Stimulated activated CD4-positive, alpha-beta T cell treated with anti-CD3 and anti-CD28 coated beads, TNF-alpha, amount 100 ng/mL, for 24 hours (primary cell): ENCODE measurements around the gene HACD1.
"Not testable (repeated sequence)": the region's sequence is repeated elsewhere in the genome, so short reads cannot be mapped to it uniquely, and the experiment has no call there.

Experiments
- DNase-seq, 3 experiments: peaks; one replicate each; pipeline ENCODE4 v3.0.0-alpha.2; 2020; ENCODE audit warnings: low read depth in 3 of 3

HACD1 gene

DNA sequence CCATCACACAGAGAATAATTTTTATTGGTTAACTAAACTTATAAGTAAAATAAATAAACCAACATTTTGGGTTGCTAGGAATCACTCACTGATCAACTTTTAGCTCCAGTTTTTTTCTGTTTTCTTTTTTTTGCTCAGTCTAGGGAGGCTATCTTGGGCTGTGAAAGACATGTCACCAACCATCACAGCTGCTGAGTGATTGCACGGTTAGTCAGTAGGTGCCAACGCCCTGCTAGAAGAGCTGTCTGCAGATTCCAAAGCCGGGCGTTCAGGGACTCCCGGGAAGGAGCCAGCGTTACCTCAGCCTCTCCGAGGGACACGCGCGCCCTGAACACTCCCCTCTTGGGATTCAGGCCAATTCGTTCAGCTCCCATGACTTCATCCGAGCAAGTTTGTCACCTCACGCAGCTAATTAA is 26.2 kb upstream of the HACD1 start:
- DNase-seq, result peak in 2 of 3 experiments; percentile 13

- no peak for DNase-seq
Measured at GRCh38 chr10:17640331-17640816, 23.2 kb upstream of the HACD1 start.

DNA sequence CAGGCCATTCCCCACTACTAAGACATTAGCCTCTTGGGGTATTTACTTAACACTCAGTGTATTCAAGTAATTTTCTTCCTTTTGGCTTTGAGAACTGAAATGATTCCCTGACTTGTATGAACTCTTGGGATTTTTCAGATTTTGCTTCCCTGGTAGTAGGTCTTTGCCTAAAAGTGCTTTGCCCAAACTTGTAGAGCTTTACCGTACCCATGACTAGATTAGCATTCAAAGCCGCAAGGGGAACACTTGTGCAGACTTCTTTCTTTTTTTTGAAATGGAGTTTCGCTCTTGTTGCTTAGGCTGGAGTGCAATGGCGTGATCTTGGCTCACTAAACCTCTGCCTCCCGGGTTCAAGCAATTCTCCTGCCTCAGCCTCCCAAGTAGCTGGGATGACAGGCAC is 20.7 kb upstream of the HACD1 start:
- no peak for DNase-seq

DNA sequence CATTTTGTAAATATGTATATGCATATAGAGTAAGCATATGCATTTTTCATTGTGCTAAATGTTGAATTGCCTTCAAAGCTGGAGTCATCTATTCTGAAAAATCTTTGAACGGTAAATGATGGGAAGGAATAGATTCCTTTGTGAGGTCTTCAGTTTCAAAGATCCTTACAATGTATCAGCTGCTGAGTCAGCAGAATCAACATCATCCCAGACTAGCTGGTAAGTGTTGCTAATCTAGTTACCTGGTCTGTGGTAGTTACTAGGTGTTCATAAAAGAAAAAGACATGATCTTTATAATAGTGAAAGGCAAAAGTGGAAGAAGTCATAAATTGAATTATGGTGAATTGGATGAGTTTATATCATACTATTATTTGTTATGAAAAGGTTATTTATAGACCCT is 16.2 kb upstream of the HACD1 start:
- no peak for DNase-seq

DNA sequence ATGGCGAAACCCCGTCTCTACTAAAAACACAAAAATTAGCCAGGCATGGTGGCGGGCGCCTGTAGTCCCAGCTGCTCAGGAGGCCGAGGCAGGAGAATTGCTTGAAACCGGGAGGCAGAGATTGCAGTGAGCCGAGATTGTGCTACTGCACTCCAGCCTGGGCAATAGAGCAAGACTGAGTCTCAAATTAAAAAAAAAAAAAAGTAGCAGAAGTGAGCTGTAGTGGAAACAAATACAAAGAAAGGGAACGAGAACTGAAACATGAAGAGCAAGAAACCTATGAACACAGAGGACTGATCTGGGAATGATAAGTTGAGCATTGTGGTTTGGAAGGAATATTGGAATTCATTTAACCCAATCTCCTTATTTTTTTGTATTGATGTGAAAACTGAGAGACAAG is 15.4 kb upstream of the HACD1 start:
- not testable (repeated sequence) for DNase-seq

DNA sequence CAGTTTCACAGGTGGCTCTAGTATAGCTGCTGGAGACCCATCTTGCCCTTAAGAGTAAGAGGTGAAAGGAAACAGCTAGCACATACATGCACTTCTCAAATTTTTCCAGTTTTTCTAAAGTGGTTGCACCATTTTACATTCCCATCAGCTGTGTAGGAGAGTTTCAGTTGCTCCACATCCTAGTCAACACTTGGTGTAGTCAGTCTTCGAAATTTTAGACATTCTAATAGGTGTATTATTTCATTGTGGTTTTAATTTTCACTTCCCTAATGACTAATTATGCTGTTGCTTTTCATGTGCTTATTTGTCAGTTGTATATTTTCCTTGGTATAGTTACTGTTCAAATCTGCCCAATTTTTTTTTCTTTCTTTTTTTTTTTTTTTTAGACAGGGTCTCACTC is 9.5 kb upstream of the HACD1 start:
- no peak for DNase-seq

DNA sequence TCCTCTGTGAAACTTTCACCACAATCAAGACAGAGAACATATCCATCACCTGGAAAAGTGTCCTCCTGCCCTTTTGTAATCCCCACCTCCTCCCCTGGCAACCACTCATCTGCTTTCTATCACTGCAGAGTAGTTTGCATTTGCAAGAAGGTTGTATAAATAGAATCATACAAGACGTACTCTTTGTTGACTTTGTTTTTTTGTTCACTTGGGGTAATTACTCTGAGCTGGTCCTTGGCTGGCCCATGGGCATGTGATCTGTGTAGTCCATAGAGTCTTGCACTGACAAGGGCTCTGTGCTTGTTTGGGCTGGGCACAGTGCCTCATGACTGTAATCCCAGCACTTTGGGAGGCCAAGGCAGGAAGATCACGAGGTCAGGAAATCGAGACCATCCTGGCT is 7.8 kb upstream of the HACD1 start:
- DNase-seq, result no peak

- DNase-seq, result no peak
Measured at GRCh38 chr10:17622061-17622460, 4.9 kb upstream of the HACD1 start.

GRCh38 chr10:17616403-17617030 is 657 bp downstream of the HACD1 start:
- DNase-seq, result peak in 1 of 3 experiments; percentile 8

- no peak for DNase-seq
Measured at GRCh38 chr10:17609523-17610079, 7.6 kb downstream of the HACD1 start.

DNA sequence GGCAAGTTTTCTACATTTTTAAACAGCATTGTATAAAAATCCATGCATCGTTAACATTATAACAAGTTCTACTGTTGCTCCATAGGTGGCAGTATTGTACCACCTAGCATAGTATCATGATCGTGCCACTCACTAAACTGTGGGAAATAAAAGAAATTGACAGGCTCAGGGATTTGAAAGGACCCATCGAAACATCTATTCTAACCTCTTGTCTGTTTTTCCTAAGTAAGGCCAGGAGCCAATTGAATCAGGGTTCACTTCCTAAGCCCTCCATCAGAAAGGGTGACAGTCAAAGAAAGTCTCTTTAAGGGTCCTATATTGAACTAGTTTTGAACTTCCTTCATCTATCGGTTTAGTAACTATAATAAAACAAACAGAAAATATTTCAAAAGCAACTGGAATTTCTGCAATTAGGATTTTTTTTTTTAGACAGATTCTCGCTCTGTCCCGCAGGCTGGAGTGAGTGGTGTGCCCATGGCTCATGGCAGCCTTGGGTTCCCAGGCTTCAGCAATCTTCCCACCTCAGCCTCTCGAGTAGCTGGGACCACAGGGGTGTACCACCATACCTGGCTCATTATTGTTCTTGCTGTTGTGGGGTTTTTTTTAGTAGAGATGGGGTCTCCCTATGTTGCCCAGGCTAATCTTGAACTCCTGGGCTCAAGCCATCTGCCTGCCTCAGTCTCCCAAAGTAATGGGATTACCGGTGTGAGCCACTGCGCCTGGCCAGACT is 9.4 kb downstream of the HACD1 start:
- DNase-seq, result no peak

DNA sequence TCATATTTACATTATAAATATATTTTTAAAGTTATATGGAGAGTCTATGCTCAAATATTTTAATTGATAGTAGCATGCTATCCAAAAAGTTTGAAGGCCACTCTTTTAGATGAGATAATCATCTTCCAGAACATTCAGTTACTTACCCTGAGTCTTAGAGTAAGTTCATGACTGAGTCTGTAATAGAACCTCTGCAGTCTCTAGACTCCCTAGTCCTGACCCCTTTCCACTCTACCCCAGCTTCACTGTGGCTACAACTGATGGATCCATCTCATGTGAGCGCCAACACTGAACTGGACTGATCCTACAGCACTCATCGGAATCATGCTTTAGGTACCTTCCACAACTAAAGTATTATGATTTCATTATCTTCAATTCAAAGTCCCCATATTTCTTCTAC is 10.1 kb downstream of the HACD1 start:
- no peak for DNase-seq

DNA sequence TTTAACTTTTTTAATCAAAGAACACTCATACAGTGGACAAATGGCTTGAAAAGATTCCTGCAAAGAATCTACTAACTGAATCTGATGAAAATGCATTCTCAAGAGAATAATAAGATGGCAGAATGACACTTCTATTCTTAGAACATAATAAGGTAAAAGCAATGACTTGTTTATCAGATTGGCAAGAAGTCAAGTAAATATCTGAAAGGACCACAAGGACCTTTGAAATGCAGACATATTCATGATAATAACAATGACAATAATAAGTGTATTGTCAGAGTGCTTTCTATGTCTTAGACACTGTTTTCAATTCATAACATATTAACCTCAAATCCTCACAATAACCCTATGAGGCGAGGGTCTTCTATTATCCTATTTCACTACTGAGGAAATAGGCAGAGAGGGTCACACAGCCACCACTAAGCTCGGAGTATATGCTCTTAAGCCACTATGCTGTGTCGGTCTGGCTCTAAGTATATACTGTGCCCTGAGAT is 10.6 kb downstream of the HACD1 start:
- DNase-seq, result no peak

- no peak for DNase-seq
Measured at GRCh38 chr10:17605936-17606335, 11.2 kb downstream of the HACD1 start.

DNA sequence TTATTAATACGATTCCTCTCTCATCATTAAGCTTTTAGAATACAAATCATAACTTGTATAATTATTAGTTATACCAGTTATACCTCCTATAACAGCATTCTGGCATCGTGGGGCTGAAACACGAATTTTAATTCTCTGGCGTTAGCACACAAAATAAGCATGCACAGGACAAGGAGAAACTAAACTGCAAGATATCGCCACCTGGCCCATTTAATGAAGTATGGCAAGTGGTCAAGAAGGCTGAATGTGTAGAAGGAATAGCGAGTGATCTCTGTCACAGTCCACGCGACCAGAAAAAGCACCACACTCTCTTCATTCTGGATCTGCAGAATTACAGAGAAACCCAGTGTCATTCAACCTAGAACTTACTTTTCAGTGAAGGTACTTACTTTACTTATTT is 18.1 kb downstream of the HACD1 start:
- DNase-seq, result no peak

DNA sequence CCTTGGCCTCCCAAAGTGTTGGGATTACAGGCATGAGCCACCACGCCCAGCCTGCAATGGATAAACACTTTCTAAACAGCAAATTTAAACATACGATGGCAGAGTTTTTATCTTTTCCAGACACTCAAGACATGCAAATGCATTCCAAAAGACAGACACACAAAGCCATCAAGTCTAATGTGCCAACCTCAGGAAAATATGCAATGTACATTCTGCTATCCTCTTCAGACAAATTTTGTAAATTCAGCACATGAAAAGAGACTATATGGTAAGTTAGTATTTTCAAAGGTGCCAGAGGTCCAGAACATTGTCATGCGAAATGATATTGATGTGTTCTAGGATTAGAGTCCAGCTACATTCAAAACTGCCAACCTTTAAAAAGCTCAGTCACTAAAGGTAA is 19.8 kb downstream of the HACD1 start:
- DNase-seq, result no peak

DNA sequence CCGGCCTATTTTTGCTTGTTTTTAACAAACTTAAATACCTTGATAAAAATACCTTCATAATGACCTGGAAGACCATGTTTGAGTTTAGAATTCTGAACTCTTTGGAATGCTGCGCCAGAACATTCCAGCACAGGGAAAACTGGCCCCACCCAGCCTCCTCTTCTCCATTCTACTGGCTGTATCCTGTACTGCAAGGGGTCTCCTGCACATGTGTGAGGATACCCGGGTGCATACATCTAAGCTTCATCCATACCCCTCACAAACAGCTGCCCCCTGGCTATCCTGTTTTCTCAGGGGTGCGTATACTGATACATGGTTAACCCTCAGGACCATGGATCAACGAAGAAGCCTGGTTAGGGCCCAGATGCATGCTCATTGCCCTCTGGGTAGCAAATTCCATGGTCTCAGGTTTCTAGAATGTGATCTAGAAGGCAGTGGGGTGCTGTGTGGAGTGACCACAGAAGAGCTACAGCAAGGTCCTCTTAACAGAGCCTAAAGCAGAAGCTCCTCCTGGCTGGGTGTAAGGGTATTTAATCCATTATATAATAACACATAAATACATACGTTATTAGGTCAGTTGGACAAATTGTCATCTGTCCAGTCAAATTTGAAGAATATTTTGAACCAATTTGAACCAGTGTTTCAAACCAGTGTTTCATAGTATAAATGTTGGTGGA is 26.1 kb downstream of the HACD1 start:
- no peak for DNase-seq

- not testable (repeated sequence) for DNase-seq
Measured at GRCh38 chr10:17589316-17589715, 27.9 kb downstream of the HACD1 start.

GRCh38 chr10:17588420-17588819 is 28.8 kb downstream of the HACD1 start:
- no peak for DNase-seq

DNA sequence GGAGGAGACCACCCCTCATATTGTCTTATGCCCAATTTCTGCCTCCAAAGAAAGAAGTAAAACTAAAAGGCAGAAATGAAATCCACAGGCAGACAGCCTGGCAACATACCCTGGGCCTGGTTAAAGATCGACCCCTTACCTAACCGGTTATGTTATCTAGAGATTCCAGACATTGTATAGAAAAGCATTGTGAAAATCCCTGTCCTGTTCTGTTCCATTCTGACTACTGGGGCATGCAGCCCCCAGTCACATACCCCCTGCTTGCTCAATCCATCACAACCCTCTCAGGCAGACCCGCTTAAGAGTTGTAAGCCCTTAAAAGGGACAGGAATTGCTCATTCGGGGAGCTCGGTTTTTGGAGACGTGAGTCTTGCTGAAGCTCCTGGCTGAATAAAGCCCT is 29.9 kb downstream of the HACD1 start:
- DNase-seq, result not testable (repeated sequence)

DNA sequence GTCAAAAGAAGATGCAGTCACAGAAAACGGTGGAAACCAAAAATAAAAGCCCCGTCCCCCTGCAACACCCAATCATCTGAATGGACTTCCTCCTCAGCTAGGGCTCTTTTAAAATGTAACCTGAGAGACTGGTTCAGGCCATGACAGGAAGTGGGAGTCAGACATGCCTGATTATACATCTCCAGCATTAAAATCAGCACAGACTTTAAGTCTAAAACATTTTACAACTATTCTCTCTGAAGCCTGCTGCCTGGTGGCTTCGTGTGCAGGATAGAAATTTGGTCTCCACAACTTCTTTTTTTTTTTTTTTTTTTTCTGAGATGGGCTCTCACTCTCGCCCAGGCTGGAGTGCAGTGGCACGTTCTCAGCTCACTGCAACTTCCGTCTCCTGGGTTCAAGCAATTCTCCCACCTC is 30.3 kb downstream of the HACD1 start:
- DNase-seq, result no peak

- DNase-seq, result no peak
Measured at GRCh38 chr10:17585016-17585415, 32.2 kb downstream of the HACD1 start.
